HCT116 (cell line): ENCODE results near the gene PRPF4. TPM values are rescaled to one million over a fixed set of nuclear protein-coding genes. Genes with fewer than 3 reads are reported as not detected.

ENCODE experiments used
- ATAC-seq: fragments of 200-7000 bp; cut with Tn5 transposase; 2 replicates; pipeline ENCODE4 v1.9.1; 2020; ENCODE audit warnings: mild to moderate bottlenecking, moderate library complexity
- BruUV-seq: library from RNA; stranded (reverse); fragments of 400-500 nt; replicated peaks from 2 replicates; lab custom pipeline; 2021; lab: Mats Ljungman, UMichigan
- CTCF ChIA-PET: fragments of 300-600 bp; sonication (Branson Sonifier 250); formaldehyde crosslinking; loops from one replicate; lab custom pipeline; 2021; ENCODE audit warnings: antibody characterized with exemption; lab: Charles Lee
- POLR2A ChIA-PET: fragments of 300-600, 350-600 bp; sonication (Branson Sonifier 250); formaldehyde crosslinking; loops from one replicate; lab custom pipeline; 2021; ENCODE audit warnings: antibody characterized with exemption; lab: Charles Lee
- RAD21 ChIA-PET, 2 experiments: fragments of 300-600 bp; sonication (Branson Sonifier 250); formaldehyde crosslinking; loops; one replicate each; lab custom pipeline; 2023; ENCODE audit warnings: low total read pairs in 2 of 2; ENCODE audit not compliant: uncharacterized antibody in 2 of 2, unreplicated experiment in 2 of 2, low non-redundant PET in 1 of 2; lab: Charles Lee
- DNase-seq: peaks from one replicate; pipeline ENCODE4 v3.0.0-alpha.2; 2010; ENCODE audit warnings: low read depth, low spot score
- H2AFZ ChIP-seq: fragments of 200-600 bp; shearing (Covaris generic), sonication (generic); 2 replicates; pipeline ENCODE4 v1.6.1; 2017; ENCODE audit warnings: low read depth, mixed run types, mixed read lengths, antibody characterized with exemption, low read length; ENCODE audit not compliant: poor library complexity, severe bottlenecking
- H3K27ac ChIP-seq: 2 replicates; pipeline ENCODE4 v1.5.1; 2012; ENCODE audit warnings: low read depth, low read length
- H3K27me3 ChIP-seq: fragments of 200-600 bp; sonication (generic); 2 replicates; pipeline ENCODE4 v1.6.1; 2016; ENCODE audit warnings: mixed run types, low read length, mixed read lengths; ENCODE audit not compliant: insufficient read depth
- H3K36me3 ChIP-seq, 2 experiments: fragments of 200-500 bp in 1 of 2; fragments of 200-600 bp in 1 of 2; sonication (Bioruptor generic) in 1 of 2; sonication (generic) in 1 of 2; 2 replicates each; pipeline versions ENCODE4 v1.5.1 to v1.6.1; 2014 to 2016; ENCODE audit warnings: low read length in 2 of 2, inconsistent platforms in 1 of 2, mixed read lengths in 1 of 2, mixed run types in 1 of 2; ENCODE audit not compliant: insufficient read depth in 2 of 2, control insufficient read depth in 1 of 2
- H3K4me1 ChIP-seq, 2 experiments: fragments of 200-600 bp in 1 of 2; sonication (generic) in 1 of 2; 2 replicates each; pipeline versions ENCODE4 v1.5.1 to v1.6.1; 2012 to 2017; ENCODE audit warnings: low read length in 2 of 2, inconsistent platforms in 1 of 2, mild to moderate bottlenecking in 1 of 2, mixed read lengths in 1 of 2, mixed run types in 1 of 2, moderate library complexity in 1 of 2; ENCODE audit not compliant: insufficient read depth in 2 of 2, control insufficient read depth in 1 of 2
- H3K4me2 ChIP-seq: fragments of 200-600 bp; sonication (generic); 2 replicates; pipeline ENCODE4 v1.6.1; 2017; ENCODE audit warnings: mixed run types, low read length, mixed read lengths
- H3K4me3 ChIP-seq, 2 experiments: fragments of 200-600 bp in 1 of 2; sonication (generic) in 1 of 2; replicated peaks in 1 of 2; 2 replicates each; pipeline ENCODE4 v1.5.1; 2011 to 2016; ENCODE audit warnings: low read length in 2 of 2, control low read depth in 1 of 2, low read depth in 1 of 2, mild to moderate bottlenecking in 1 of 2, mixed read lengths in 1 of 2, mixed run types in 1 of 2
- H3K79me2 ChIP-seq: fragments of 200-600 bp; sonication (generic); 2 replicates; pipeline ENCODE4 v1.6.1; 2017; ENCODE audit warnings: mild to moderate bottlenecking, mixed run types, low read length, moderate library complexity, mixed read lengths; ENCODE audit not compliant: insufficient read depth
- H3K9ac ChIP-seq: fragments of 200-600 bp; sonication (generic); 2 replicates; pipeline ENCODE4 v1.6.1; 2016; ENCODE audit warnings: low read length, mixed read lengths
- H3K9me2 ChIP-seq: fragments of 200-600 bp; sonication (generic), shearing (Covaris generic); 2 replicates; pipeline ENCODE4 v1.6.1; 2017; ENCODE audit warnings: mixed run types, mild to moderate bottlenecking, moderate library complexity; ENCODE audit not compliant: insufficient read depth
- H3K9me3 ChIP-seq, 2 experiments: fragments of 200-500 bp in 1 of 2; fragments of 200-600 bp in 1 of 2; sonication (Bioruptor generic) in 1 of 2; sonication (generic) in 1 of 2; 2 replicates each; pipeline ENCODE4 v1.6.1; 2014 to 2017; ENCODE audit warnings: low read length in 2 of 2, mixed read lengths in 2 of 2, inconsistent platforms in 1 of 2, low read depth in 1 of 2, mild to moderate bottlenecking in 1 of 2, mixed run types in 1 of 2, moderate library complexity in 1 of 2; ENCODE audit not compliant: control insufficient read depth in 1 of 2, insufficient read depth in 1 of 2
- H4K20me1 ChIP-seq: fragments of 200-600 bp; sonication (generic), shearing (Covaris generic); 2 replicates; pipeline ENCODE4 v1.6.1; 2017; ENCODE audit warnings: mixed run types, mild to moderate bottlenecking, moderate library complexity; ENCODE audit not compliant: insufficient read depth
- ATF3 ChIP-seq: IDR thresholded peaks from 2 replicates; pipeline ENCODE4 v1.6.1; 2012
- CBX3 ChIP-seq: IDR thresholded peaks from 2 replicates; pipeline ENCODE4 v1.6.1; 2012; ENCODE audit warnings: low read depth
- CEBPB ChIP-seq: IDR thresholded peaks from 2 replicates; pipeline ENCODE4 v1.6.1; 2012; ENCODE audit warnings: low read depth
- CTCF ChIP-seq, 3 experiments: fragments of 200-600 bp in 1 of 3; sonication (generic) in 1 of 3; IDR thresholded peaks in 2 of 3; conservative IDR thresholded peaks in 1 of 3; 2 replicates each; pipeline ENCODE4 v1.5.1; 2012 to 2017; ENCODE audit warnings: low read depth in 2 of 3, low read length in 2 of 3, antibody characterized with exemption in 1 of 3, borderline replicate concordance in 1 of 3, control low read depth in 1 of 3, mild to moderate bottlenecking in 1 of 3, mixed read lengths in 1 of 3, mixed run types in 1 of 3, moderate library complexity in 1 of 3; ENCODE audit not compliant: insufficient read depth in 1 of 3
- EGR1 ChIP-seq: IDR thresholded peaks from 2 replicates; pipeline ENCODE4 v1.6.1; 2012; ENCODE audit warnings: low read depth
- EZH2phosphoT487 ChIP-seq: fragments of 200-600 bp; IDR thresholded peaks from 2 replicates; pipeline ENCODE4 v1.6.1; 2018; ENCODE audit warnings: antibody characterized with exemption, borderline replicate concordance
- FOSL1 ChIP-seq: IDR thresholded peaks from 2 replicates; pipeline ENCODE4 v1.6.1; 2012; ENCODE audit warnings: low read depth
- RAD21 ChIP-seq: IDR thresholded peaks from 2 replicates; pipeline ENCODE4 v1.6.1; 2012; ENCODE audit warnings: low read depth, mild to moderate bottlenecking
- SRF ChIP-seq: IDR thresholded peaks from 2 replicates; pipeline ENCODE4 v1.6.1; 2012; ENCODE audit warnings: low read depth
- YY1 ChIP-seq: IDR thresholded peaks from 2 replicates; pipeline ENCODE4 v1.6.1; 2011; ENCODE audit warnings: low read length, low read depth, moderate library complexity, mild to moderate bottlenecking; ENCODE audit not compliant: insufficient replicate concordance; ENCODE audit errors: extremely low read depth
- ZFX ChIP-seq: fragments of 450-650 bp; IDR thresholded peaks from 2 replicates; pipeline ENCODE4 v1.6.1; 2017
- intact Hi-C: fragments of 100-400 bp; cut with micrococcal nuclease; formaldehyde crosslinking; loops from 2 replicates; pipeline ENCODE4 v1.10.0; 2022
- total RNA-seq: library from RNA; stranded (reverse); gene quantifications from one replicate; pipeline ENCODE4 v1.2.1, GENCODE V29; 2021; ENCODE audit not compliant: unreplicated experiment

Gene PRPF4
- total RNA-seq, 1 experiment from 2014 or later = 53.9 TPM

DNA sequence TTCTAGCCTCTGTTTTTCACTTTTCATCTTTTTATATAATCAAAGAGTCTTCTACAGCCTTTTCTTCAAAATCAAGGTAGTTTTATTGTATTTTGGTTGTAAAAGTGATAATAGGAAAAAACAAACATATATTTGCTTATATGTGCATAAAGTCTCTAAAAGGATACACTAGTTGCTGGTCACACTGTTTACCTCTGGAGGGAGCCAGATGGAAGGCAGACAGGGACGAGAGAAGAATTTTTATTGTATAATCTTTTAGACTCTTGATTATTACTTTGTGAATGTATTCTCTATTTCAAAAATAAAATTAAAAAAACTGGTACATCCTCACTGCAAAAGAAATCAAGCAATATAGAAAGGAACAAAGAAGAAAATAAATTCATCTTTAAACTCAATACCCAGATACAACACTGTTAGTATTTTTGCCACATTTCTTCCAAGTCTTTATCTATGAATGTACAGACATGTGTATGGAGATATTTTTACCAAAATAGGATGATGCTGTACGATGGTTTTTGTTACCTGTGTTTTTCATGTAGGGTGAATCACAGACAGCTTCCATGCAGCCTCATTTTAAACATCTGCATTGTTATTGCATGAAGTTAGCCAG, 33.9 kb downstream of the PRPF4 start:
- Histone ChIP-seq H4K20me1 (no peaks in the 10 kb centered on the region), H3K4me2 (no peak overlapping the region), H3K27me3 (no peaks in the 10 kb centered on the region), H3K4me1 (no peaks in the 10 kb centered on the region), H3K9ac (no peak overlapping the region), H2AFZ (no peak overlapping the region), H3K79me2 (no peaks in the 10 kb centered on the region), H3K9me3 (no peaks in the 10 kb centered on the region), H3K4me3 (no peak overlapping the region), H3K9me2 (no peaks in the 10 kb centered on the region), H3K27ac (no peak overlapping the region), H3K36me3 (no peaks in the 10 kb centered on the region)
- TF ChIP-seq ATF3 (no peak), SRF (0 out of 2 replicates have a peak, but pooled peaks have one; percentile 18), YY1 (no peak), RAD21 (peak; percentile 93), CBX3 (no peak), CEBPB (no peak), EGR1 (no peak), FOSL1 (no peak), ZFX (no peak), CTCF (IDR thresholded peaks at IDR 0.05 in 2 of 3, conservative IDR thresholded peaks at IDR 0.05 in 1 of 3; ENCODE audit: borderline replicate concordance in 1 of 3, insufficient read depth in 1 of 3, low read depth in 2 of 3, low read length in 2 of 3) (peak; percentile 74 to 86 (median 78)), EZH2phosphoT487 (no peak)
- ChIA-PET POLR2A (no interaction called here), CTCF (no interaction called here), RAD21 (no interaction called here)
- intact Hi-C loops = loop anchor here (1.0 to 10.0 kb wide), 2 partner anchors 98 to 345 kb away; no protein-coding TSS in a partner anchor
- BruUV-seq = no TSS peak
- ATAC-seq (peak; percentile 76), DNase-seq (peak; percentile 8)
